Retinal pigment epithelial cell (primary cell): ENCODE results near the gene RPP40.
"Not testable (repeated sequence)": the region's sequence is repeated elsewhere in the genome, so short reads cannot be mapped to it uniquely, and the experiment has no call there.

Experiments
- DNase-seq: peaks from one replicate; pipeline ENCODE4 v3.0.0-alpha.2; 2010; ENCODE audit warnings: low read depth
- H3K4me3 ChIP-seq: 2 replicates; pipeline ENCODE4 v1.5.1; 2011; ENCODE audit warnings: mild to moderate bottlenecking, low read length, control low read depth, moderate library complexity
- TF ChIP-seq, protein P1 (sequence below): conservative IDR thresholded peaks from 2 replicates; pipeline ENCODE4 v1.5.1; 2011; ENCODE audit warnings: low read depth, low read length, control low read depth, inconsistent platforms

Gene RPP40

DNA sequence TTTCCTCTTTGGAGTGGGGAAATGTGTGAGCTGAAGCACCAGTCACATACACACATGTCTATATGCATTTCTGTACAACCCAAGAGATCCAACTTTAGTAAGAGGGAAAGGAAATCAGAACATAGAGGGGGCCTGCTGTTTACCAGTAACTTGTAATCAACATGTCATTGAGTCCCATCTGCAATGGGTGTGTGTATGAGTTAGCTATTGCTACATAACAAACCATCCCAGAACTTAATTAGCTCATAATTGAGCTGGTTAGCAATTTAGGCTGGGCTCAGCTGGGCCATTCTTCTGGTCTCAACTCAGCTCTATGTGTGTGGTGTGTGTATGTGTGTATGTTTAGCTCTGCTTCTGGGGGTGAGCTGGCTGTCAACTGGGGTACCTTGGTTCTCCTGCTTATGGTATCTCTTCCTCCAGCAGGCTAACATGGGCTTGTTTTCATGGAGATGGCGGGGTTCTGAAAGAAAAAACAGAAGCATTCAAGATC, 10.3 kb upstream of the RPP40 start:
- TF ChIP-seq, protein P1, sequence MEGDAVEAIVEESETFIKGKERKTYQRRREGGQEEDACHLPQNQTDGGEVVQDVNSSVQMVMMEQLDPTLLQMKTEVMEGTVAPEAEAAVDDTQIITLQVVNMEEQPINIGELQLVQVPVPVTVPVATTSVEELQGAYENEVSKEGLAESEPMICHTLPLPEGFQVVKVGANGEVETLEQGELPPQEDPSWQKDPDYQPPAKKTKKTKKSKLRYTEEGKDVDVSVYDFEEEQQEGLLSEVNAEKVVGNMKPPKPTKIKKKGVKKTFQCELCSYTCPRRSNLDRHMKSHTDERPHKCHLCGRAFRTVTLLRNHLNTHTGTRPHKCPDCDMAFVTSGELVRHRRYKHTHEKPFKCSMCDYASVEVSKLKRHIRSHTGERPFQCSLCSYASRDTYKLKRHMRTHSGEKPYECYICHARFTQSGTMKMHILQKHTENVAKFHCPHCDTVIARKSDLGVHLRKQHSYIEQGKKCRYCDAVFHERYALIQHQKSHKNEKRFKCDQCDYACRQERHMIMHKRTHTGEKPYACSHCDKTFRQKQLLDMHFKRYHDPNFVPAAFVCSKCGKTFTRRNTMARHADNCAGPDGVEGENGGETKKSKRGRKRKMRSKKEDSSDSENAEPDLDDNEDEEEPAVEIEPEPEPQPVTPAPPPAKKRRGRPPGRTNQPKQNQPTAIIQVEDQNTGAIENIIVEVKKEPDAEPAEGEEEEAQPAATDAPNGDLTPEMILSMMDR, result no peak
- DNase-seq, result no peak
- H3K4me3 ChIP-seq, result no peak overlapping the region

DNA sequence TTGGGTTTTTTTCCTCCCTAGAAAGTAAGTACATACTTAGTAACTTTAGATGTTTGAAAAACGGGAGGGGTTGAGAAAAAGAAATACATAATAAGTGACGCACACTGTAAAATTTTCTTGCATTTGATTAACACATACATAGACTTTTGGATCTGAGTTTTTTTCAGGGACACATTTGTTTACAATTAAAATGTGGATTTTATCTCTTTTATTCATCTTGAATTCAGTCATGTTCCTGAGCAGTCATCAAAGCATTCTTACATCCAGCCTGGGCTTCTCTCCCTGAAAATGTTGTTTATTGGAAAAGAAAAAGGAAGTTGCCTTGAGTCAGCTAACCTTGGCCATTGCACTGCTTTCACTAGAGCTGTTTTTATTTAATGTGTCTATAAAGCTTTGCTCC, 8.7 kb upstream of the RPP40 start:
- no peak overlapping the region for H3K4me3 ChIP-seq
- TF ChIP-seq, protein P1, result no peak
- DNase-seq, result no peak

DNA sequence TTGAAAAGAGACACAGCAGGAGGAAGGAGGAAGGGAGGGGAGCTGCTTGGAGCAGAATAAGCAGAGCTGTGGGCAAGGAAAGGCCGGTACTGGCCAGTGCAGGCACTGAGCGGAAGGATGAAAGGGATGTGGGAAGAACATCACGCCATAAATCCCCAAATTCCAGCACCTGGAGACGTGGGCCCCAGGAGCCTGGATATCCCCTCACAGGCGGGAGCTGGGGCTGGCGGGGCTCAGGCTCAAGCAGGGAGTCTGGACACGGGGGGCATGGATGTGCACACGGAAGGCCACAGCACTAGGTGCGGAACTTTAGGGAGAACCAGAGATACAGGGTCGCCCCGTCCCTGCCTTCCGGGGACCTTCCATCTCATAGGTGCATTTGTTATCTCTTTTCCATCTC, 7.5 kb upstream of the RPP40 start:
- DNase-seq, result no peak
- TF ChIP-seq, protein P1, result no peak
- H3K4me3 ChIP-seq, result no peak overlapping the region

DNA sequence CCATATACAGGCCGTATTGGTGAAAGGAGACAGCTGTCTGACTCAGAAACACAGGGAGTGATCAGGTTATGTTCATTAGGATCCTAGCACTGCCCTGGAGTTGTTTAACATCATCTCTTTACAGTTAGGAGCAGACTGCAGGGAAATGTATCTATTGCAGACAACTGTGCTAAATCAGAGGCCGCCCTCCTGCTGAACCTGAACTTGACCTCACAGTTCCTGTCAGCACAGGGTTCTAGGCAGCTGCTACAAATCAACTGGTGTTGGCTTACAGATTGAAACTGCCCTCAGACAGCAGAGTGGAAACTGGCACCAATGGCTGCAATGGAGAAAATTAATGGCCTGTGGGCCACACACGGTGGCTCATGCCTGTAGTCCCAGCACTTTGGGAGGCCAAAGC, 3.7 kb upstream of the RPP40 start:
- TF ChIP-seq, protein P1, result no peak
- no peak for DNase-seq
- H3K4me3 ChIP-seq, result no peak overlapping the region

DNA sequence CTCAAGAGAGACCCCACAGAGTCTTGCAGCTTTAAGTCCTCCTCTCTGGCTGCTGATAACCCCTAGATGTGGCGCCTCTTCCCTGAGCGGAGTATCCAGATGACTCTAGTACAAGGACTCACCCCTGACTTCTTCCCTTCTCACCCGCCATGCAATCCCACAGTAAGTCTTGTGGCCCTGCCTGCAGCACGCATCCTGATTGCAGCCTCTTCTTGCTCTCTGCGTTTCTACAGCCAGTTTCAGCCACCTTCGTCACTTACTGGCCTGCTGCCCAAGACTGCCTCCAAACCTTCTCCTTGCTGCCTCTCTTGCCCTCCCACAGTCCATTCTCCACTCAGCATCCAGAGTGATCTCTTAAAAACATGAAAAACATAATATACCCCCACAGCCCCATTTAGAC, 2.4 kb upstream of the RPP40 start:
- DNase-seq, result no peak
- TF ChIP-seq, protein P1, result no peak
- H3K4me3 ChIP-seq, result no peak overlapping the region

DNA sequence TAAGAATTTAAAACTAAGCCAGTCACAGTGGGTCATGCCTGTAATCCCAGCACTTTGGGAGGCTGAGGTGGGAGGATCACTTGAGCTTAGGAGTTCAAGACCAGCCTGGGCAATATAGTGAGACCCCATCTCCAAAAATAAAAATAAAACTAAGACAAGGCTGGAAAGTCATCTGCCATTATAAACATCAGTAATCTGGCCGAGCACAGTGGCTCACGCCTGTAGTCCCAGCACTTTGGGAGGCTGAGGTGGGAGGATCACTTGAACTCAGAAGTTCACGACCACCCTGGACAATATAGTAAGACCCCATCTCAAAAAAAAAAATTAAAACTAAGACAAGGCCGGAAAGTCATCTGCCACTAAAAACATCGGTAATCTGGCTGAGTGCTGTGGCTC, 1.2 kb upstream of the RPP40 start:
- not testable (repeated sequence) for DNase-seq, H3K4me3 ChIP-seq

DNA sequence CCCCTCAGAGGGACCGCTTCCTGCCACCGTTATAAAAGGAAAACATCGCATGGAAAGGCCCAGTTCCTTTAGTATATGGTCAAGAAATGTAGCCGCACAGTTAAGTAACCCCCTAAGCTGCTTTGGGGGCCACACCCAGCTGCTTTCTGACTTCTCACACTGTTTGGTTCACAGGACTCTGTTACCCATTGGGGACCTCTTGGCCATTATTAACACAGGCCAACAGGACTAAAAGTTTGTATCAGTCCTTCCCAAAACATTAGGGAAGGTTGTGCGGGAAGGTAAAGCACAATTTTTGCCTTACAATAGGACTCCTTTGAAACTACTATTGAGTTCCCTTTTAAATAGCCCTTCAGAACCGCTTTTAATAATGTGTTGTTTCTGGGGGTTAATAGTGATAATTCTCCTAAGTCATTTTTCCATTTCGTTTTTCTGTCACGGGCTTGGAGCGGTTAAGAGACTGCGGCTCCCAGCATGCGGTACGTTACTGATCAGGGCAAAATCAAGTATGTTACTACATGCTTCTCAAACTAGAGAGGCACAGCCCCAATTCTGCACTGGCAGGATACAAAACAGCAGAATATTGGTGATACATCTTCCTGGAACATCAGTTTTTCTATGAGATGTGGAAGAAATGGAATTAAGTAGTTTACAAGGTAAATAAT, 668 bp upstream of the RPP40 start:
- no peak for DNase-seq
- TF ChIP-seq, protein P1, result no peak
- peak overlapping the region; percentile 79 for H3K4me3 ChIP-seq
